ENCODE measurements around the gene SLC34A3.

The SLC34A3 gene

DNA sequence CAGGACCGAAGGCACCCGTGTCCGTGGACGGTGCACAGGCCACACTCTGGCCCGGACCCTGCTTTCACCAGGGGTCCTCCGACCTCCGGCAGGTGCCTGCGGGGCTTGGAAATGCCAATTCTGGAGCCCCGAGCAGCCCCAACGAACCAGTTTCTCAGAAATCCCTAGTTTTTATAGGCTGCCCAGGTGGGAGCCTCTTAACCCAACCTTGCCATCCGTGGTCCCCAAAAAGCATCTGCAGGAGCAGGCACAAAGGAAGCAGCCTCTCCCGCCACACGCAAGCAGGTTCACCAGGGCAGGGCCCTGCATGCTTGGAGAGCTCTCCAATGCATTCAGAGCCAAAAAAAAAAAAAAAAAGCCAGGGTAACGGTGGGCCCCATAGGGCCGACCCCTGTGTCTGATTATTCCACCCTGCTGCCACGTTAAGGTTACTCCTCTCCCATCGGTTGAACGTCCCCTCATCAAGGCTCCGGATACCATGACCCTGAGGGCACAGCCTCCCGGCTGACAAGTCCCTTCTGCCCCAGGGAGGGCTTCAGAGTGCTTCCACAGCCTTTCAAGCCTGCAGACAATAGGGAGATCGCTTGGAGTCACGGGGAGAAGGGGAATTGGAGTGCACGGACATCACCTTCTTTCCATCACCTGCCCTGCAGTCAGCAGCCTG, 29.4 kb upstream of the SLC34A3 start:
- Histone ChIP-seq H3K4me1 (ENCODE audit: control insufficient read depth in 1 of 2, insufficient read depth in 2 of 2, low read length in 2 of 2) (peaks cover 21 to 43% of the 10 kb centered on the region in 2 experiments), H3K18ac (ENCODE audit: low read length) (peak overlapping the region; percentile 98), H4K8ac (ENCODE audit: low read depth, low read length) (peak overlapping the region; percentile 98), H4K12ac (ENCODE audit: low read depth, low read length) (peak overlapping the region; percentile 91), H2AFZ (ENCODE audit: insufficient read depth, low read length, poor library complexity) (peak overlapping the region; percentile 89), H3K14ac (ENCODE audit: low read length) (peak overlapping the region; percentile 97), H4K91ac (ENCODE audit: low read depth, low read length) (peak overlapping the region; percentile 89), H3K79me2 (ENCODE audit: control insufficient read depth, insufficient read depth, low read length, poor library complexity) (peaks cover 17% of the 10 kb centered on the region), H3K23ac (ENCODE audit: low read length) (no peak overlapping the region), H3K9me3 (ENCODE audit: insufficient read depth, low read depth, low read length) (no peaks in the 10 kb centered on the region), H2BK5ac (ENCODE audit: low read depth, low read length, poor library complexity) (peak overlapping the region; percentile 73), H3K27ac (ENCODE audit: low read depth, low read length) (peak overlapping the region; percentile 39), H2BK120ac (ENCODE audit: insufficient read depth, low read length, poor library complexity) (peak overlapping the region; percentile 70), H3K4ac (ENCODE audit: low read depth, low read length) (peak overlapping the region; percentile 85), H2BK12ac (ENCODE audit: low read length) (no peak overlapping the region), H3K36me3 (ENCODE audit: control insufficient read depth in 1 of 2, insufficient read depth in 2 of 2, low read length in 2 of 2) (no peaks in the 10 kb centered on the region), H3K4me3 (ENCODE audit: low read depth, low read length) (peak overlapping the region; percentile 85), H3K27me3 (ENCODE audit: insufficient read depth, low read length) (no peaks in the 10 kb centered on the region), H3K4me2 (ENCODE audit: low read length) (peak overlapping the region; percentile 93), H2AK5ac (ENCODE audit: low read length) (peak overlapping the region; percentile 96), H3K9ac (ENCODE audit: low read length) (peak overlapping the region; percentile 91), H3K79me1 (ENCODE audit: low read length) (peaks cover 7% of the 10 kb centered on the region)
- no peak for DNase-seq
- WGBS (ENCODE audit: extremely low coverage, insufficient coverage, insufficient read length) = no CpG with 5 or more reads among the region's 23 CpGs

DNA sequence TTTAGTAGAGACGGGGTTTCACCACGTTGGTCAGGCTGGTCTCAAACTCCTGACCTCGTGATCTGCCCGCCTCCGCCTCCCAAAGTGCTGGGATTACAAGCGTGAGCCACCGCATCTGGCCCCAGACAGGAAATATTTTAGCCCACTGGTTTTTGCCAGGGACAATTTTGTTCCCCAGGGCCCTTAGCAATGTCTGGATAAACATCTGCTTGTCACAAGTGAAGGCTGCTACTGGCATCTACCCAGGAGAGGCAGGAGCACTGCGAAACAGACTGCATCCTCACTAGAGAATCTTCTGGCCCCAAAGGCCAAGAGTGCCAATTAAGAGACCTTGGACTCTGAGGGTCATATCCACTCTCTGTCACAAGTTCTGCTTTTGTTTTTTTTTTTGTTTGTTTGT, 27.7 kb upstream of the SLC34A3 start:
- Histone ChIP-seq H2BK12ac (ENCODE audit: low read length) (no peak overlapping the region), H3K4me2 (ENCODE audit: low read length) (no peak overlapping the region), H2BK120ac (ENCODE audit: insufficient read depth, low read length, poor library complexity) (no peak overlapping the region), H3K14ac (ENCODE audit: low read length) (no peak overlapping the region), H3K4ac (ENCODE audit: low read depth, low read length) (no peak overlapping the region), H3K4me1 (ENCODE audit: control insufficient read depth in 1 of 2, insufficient read depth in 2 of 2, low read length in 2 of 2) (peaks cover 25 to 37% of the 10 kb centered on the region in 2 experiments), H3K27ac (ENCODE audit: low read depth, low read length) (no peak overlapping the region), H3K79me2 (ENCODE audit: control insufficient read depth, insufficient read depth, low read length, poor library complexity) (peaks cover 18% of the 10 kb centered on the region), H3K27me3 (ENCODE audit: insufficient read depth, low read length) (no peaks in the 10 kb centered on the region), H3K4me3 (ENCODE audit: low read depth, low read length) (no peak overlapping the region), H4K12ac (ENCODE audit: low read depth, low read length) (no peak overlapping the region), H3K23ac (ENCODE audit: low read length) (no peak overlapping the region), H3K9ac (ENCODE audit: low read length) (no peak overlapping the region), H3K79me1 (ENCODE audit: low read length) (peaks cover 7% of the 10 kb centered on the region), H3K36me3 (ENCODE audit: control insufficient read depth in 1 of 2, insufficient read depth in 2 of 2, low read length in 2 of 2) (peaks cover 2 to 5% of the 10 kb centered on the region in 2 experiments), H2BK5ac (ENCODE audit: low read depth, low read length, poor library complexity) (no peak overlapping the region), H2AK5ac (ENCODE audit: low read length) (no peak overlapping the region), H3K9me3 (ENCODE audit: insufficient read depth, low read depth, low read length) (no peaks in the 10 kb centered on the region), H3K18ac (ENCODE audit: low read length) (no peak overlapping the region), H4K8ac (ENCODE audit: low read depth, low read length) (no peak overlapping the region), H2AFZ (ENCODE audit: insufficient read depth, low read length, poor library complexity) (no peak overlapping the region), H4K91ac (ENCODE audit: low read depth, low read length) (no peak overlapping the region)
- no peak for DNase-seq
- no CpG with 5 or more reads among the region's 8 CpGs for WGBS (ENCODE audit: extremely low coverage, insufficient coverage, insufficient read length)

DNA sequence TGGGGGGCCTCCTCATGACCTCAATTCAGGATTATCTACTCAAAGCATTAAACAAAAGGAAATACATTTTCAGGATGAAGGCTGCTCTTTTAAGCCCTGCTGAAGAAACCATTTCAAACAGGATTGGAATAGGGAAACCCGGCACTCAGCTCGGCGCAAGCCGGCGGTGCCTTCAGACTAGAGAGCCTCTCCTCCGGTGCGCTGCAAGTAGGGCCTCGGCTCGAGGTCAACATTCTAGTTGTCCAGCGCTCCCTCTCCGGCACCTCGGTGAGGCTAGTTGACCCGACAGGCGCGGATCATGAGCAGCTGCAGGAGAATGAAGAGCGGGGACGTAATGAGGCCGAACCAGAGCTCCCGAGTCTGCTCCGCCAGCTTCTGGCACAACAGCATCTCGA, 26.0 kb upstream of the SLC34A3 start:
- peak overlapping the region; percentile 1 for H3K18ac ChIP-seq (ENCODE audit: low read length)
- no peak overlapping the region for H2BK5ac ChIP-seq (ENCODE audit: low read depth, low read length, poor library complexity)
- no CpG with 5 or more reads among the region's 21 CpGs for WGBS (ENCODE audit: extremely low coverage, insufficient coverage, insufficient read length)
- peaks cover 7% of the 10 kb centered on the region for H3K79me1 ChIP-seq (ENCODE audit: low read length)
- H4K91ac ChIP-seq (ENCODE audit: low read depth, low read length) = peak overlapping the region; percentile 79
- H3K4me2 ChIP-seq (ENCODE audit: low read length) = peak overlapping the region; percentile 85
- peak overlapping the region; percentile 77 for H2AK5ac ChIP-seq (ENCODE audit: low read length)
- H3K36me3 ChIP-seq (ENCODE audit: control insufficient read depth in 1 of 2, insufficient read depth in 2 of 2, low read length in 2 of 2) = peaks cover 9 to 12% of the 10 kb centered on the region in 2 experiments
- H3K4me1 ChIP-seq (ENCODE audit: control insufficient read depth in 1 of 2, insufficient read depth in 2 of 2, low read length in 2 of 2) = peaks cover 16 to 20% of the 10 kb centered on the region in 2 experiments
- peak overlapping the region; percentile 86 for H3K9ac ChIP-seq (ENCODE audit: low read length)
- H4K12ac ChIP-seq (ENCODE audit: low read depth, low read length) = peak overlapping the region; percentile 83
- no peak overlapping the region for H3K27ac ChIP-seq (ENCODE audit: low read depth, low read length)
- no peak overlapping the region for H2AFZ ChIP-seq (ENCODE audit: insufficient read depth, low read length, poor library complexity)
- no peak for DNase-seq
- H3K27me3 ChIP-seq (ENCODE audit: insufficient read depth, low read length) = no peaks in the 10 kb centered on the region
- H3K79me2 ChIP-seq (ENCODE audit: control insufficient read depth, insufficient read depth, low read length, poor library complexity) = peaks cover 18% of the 10 kb centered on the region
- H3K4ac ChIP-seq (ENCODE audit: low read depth, low read length) = peak overlapping the region; percentile 77
- H3K4me3 ChIP-seq (ENCODE audit: low read depth, low read length) = peak overlapping the region; percentile 98
- H3K14ac ChIP-seq (ENCODE audit: low read length) = peak overlapping the region; percentile 67
- H2BK12ac ChIP-seq (ENCODE audit: low read length) = no peak overlapping the region
- no peak overlapping the region for H3K23ac ChIP-seq (ENCODE audit: low read length)
- no peaks in the 10 kb centered on the region for H3K9me3 ChIP-seq (ENCODE audit: insufficient read depth, low read depth, low read length)
- no peak overlapping the region for H2BK120ac ChIP-seq (ENCODE audit: insufficient read depth, low read length, poor library complexity)
- peak overlapping the region; percentile 99 for H4K8ac ChIP-seq (ENCODE audit: low read depth, low read length)

DNA sequence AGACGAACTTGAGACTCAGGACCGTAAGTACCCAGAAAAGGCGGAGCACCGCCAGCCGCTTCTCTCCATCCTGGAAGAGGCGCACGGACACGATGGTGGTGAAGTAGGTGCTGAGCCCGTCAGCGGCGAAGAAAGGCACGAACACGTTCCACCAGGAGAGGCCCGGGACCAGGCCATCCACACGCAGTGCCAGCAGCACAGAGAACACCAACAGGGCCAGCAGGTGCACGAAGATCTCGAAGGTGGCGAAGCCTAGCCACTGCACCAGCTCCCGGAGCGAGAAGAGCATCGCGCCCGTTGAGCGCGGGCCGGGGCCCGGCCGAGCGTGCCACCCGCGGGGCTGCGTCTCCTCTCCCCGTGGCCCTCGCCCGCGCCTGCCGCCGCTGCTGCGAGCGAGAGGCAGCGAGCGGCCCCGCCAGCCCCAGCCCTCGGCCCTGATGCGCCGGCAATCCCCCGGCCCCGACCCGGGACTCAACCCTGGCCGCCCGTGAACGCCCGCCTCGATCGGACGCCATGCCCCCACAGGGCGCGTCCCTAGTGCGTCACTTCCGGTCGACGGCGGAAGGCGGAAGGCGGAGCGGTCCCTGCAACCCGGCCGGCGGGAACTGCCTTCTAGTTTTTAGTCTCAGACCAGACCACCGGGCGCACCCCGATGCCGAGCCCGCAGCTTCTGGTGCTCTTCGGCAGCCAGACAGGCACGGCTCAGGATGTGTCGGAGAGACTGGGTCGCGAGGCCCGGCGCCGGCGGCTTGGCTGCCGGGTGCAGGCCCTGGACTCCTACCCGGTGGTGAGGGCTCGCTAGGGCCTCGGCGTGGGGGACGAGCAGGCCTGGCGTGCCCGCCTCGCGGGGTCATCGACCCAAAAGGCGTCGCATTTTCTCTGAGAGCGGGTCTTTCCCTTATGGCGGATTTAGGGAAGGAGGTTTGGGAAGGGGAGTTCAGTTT, 25.3 kb upstream of the SLC34A3 start, which contains the start of the genes NDOR1 and TMEM203:
NDOR1 (plus strand) TSS at position 575 of the 944 bp plus-strand sequence; CDS start at position 653, 78 bp downstream.
TMEM203 (minus strand) TSS at position 523 of the 944 bp plus-strand sequence; CDS start at position 289, 234 bp downstream.
- H3K36me3 ChIP-seq (ENCODE audit: control insufficient read depth in 1 of 2, insufficient read depth in 2 of 2, low read length in 2 of 2) = peaks cover 12 to 16% of the 10 kb centered on the region in 2 experiments
- peaks cover 18% of the 10 kb centered on the region for H3K79me2 ChIP-seq (ENCODE audit: control insufficient read depth, insufficient read depth, low read length, poor library complexity)
- peak within 1 kb of the TSS; percentile 97 for H3K14ac ChIP-seq (ENCODE audit: low read length)
- H3K4me1 ChIP-seq (ENCODE audit: control insufficient read depth in 1 of 2, insufficient read depth in 2 of 2, low read length in 2 of 2) = peaks cover 16 to 20% of the 10 kb centered on the region in 2 experiments
- peak within 1 kb of the TSS; percentile 99 for H4K8ac ChIP-seq (ENCODE audit: low read depth, low read length)
- H2BK5ac ChIP-seq (ENCODE audit: low read depth, low read length, poor library complexity) = peak within 1 kb of the TSS; percentile 65
- peak within 1 kb of the TSS; percentile 85 for H3K4me2 ChIP-seq (ENCODE audit: low read length)
- H3K9ac ChIP-seq (ENCODE audit: low read length) = peak within 1 kb of the TSS; percentile 99
- peak; percentile 85 to 95 for DNase-seq
- peak within 1 kb of the TSS; percentile 98 for H3K4me3 ChIP-seq (ENCODE audit: low read depth, low read length)
- H3K79me1 ChIP-seq (ENCODE audit: low read length) = peaks cover 7% of the 10 kb centered on the region
- H3K9me3 ChIP-seq (ENCODE audit: insufficient read depth, low read depth, low read length) = no peaks in the 10 kb centered on the region
- H3K27me3 ChIP-seq (ENCODE audit: insufficient read depth, low read length) = no peaks in the 10 kb centered on the region
- H2AFZ ChIP-seq (ENCODE audit: insufficient read depth, low read length, poor library complexity) = peak within 1 kb of the TSS; percentile 96
- peak within 1 kb of the TSS; percentile 97 for H3K18ac ChIP-seq (ENCODE audit: low read length)
- WGBS (ENCODE audit: extremely low coverage, insufficient coverage, insufficient read length) = no CpG with 5 or more reads among the region's 98 CpGs
- H3K4ac ChIP-seq (ENCODE audit: low read depth, low read length) = peak within 1 kb of the TSS; percentile 96
- H4K91ac ChIP-seq (ENCODE audit: low read depth, low read length) = peak within 1 kb of the TSS; percentile 89
- peak within 1 kb of the TSS; percentile 98 for H4K12ac ChIP-seq (ENCODE audit: low read depth, low read length)
- H2BK12ac ChIP-seq (ENCODE audit: low read length) = no peak within 1 kb of the TSS
- peak within 1 kb of the TSS; percentile 39 for H3K27ac ChIP-seq (ENCODE audit: low read depth, low read length)
- peak within 1 kb of the TSS; percentile 29 for H3K23ac ChIP-seq (ENCODE audit: low read length)
- H2AK5ac ChIP-seq (ENCODE audit: low read length) = peak within 1 kb of the TSS; percentile 90
- H2BK120ac ChIP-seq (ENCODE audit: insufficient read depth, low read length, poor library complexity) = peak within 1 kb of the TSS; percentile 79

Data from trophoblast cell (in vitro differentiated cells and primary cell).